A673 (cell line): ENCODE data around the gene KRT17. TPM values are rescaled to one million over a fixed set of nuclear protein-coding genes. Genes with fewer than 3 reads are reported as not detected.

ENCODE experiments used
- BruUV-seq: library from RNA; stranded (reverse); fragments of 400-500 nt; replicated peaks from 2 replicates; lab custom pipeline; 2021; lab: Mats Ljungman, UMichigan
- CTCF ChIA-PET: fragments of 300-600 bp; sonication (Branson Sonifier 250); formaldehyde crosslinking; loops from one replicate; lab custom pipeline; 2022; ENCODE audit warnings: antibody characterized with exemption; lab: Charles Lee
- POLR2A ChIA-PET: fragments of 300-600 bp; sonication (Branson Sonifier 250); formaldehyde crosslinking; loops from one replicate; lab custom pipeline; 2022; ENCODE audit warnings: antibody characterized with exemption; ENCODE audit not compliant: low non-redundant PET; lab: Charles Lee
- DNase-seq: peaks from one replicate; pipeline ENCODE4 v3.0.0-alpha.2; 2015; ENCODE audit warnings: low spot score
- H3K27ac ChIP-seq: fragments of 200-600 bp; sonication (generic); 2 replicates; pipeline ENCODE4 v1.5.1; 2016; ENCODE audit warnings: mixed run types, low read depth, mild to moderate bottlenecking, mixed read lengths, antibody characterized with exemption, low read length; ENCODE audit not compliant: poor library complexity, severe bottlenecking
- H3K27me3 ChIP-seq: fragments of 200-600 bp; sonication (generic); replicated peaks from 2 replicates; pipeline ENCODE4 v1.6.1; 2017; ENCODE audit warnings: mixed run types, low read depth, mild to moderate bottlenecking, mixed read lengths, antibody characterized with exemption, low read length; ENCODE audit not compliant: insufficient read depth, poor library complexity
- H3K36me3 ChIP-seq: fragments of 200-600 bp; sonication (generic); 2 replicates; pipeline ENCODE4 v1.6.1; 2016; ENCODE audit warnings: mixed run types, mild to moderate bottlenecking, mixed read lengths, antibody characterized with exemption, low read length; ENCODE audit not compliant: insufficient read depth, poor library complexity, severe bottlenecking
- H3K4me1 ChIP-seq: fragments of 200-600 bp; sonication (generic); 2 replicates; pipeline ENCODE4 v1.6.1; 2017; ENCODE audit warnings: mixed run types, mild to moderate bottlenecking, mixed read lengths, antibody characterized with exemption, low read length; ENCODE audit not compliant: insufficient read depth, poor library complexity, severe bottlenecking
- H3K4me3 ChIP-seq: fragments of 200-600 bp; sonication (generic); 2 replicates; pipeline ENCODE4 v1.5.1; 2016; ENCODE audit warnings: low read depth, mixed run types, mild to moderate bottlenecking, mixed read lengths, low read length; ENCODE audit not compliant: poor library complexity, severe bottlenecking
- H3K9me3 ChIP-seq: fragments of 200-600 bp; sonication (generic); 2 replicates; pipeline ENCODE4 v1.6.1; 2016; ENCODE audit warnings: mixed run types, low read depth, mild to moderate bottlenecking, mixed read lengths, antibody characterized with exemption, low read length; ENCODE audit not compliant: poor library complexity, severe bottlenecking
- EZH2 ChIP-seq: fragments of 200-600 bp; sonication (generic); IDR thresholded peaks from 2 replicates; pipeline ENCODE4 v1.6.1; 2017; ENCODE audit warnings: borderline replicate concordance, low read depth, mild to moderate bottlenecking, mixed read lengths, antibody characterized with exemption, low read length; ENCODE audit not compliant: poor library complexity, severe bottlenecking
- intact Hi-C: fragments of 100-400 bp; cut with micrococcal nuclease; formaldehyde crosslinking; loops from one replicate; pipeline ENCODE4 v1.10.0; 2022; ENCODE audit not compliant: unreplicated experiment
- total RNA-seq: library from RNA; stranded (reverse); gene quantifications from 2 replicates; pipeline ENCODE4 v1.2.3, GENCODE V29; 2021
- TF ChIP-seq, protein P1 (sequence below): fragments of 300-800, 200-600 bp; sonication (generic); conservative IDR thresholded peaks from 2 replicates; pipeline ENCODE4 v1.5.1; 2017; ENCODE audit warnings: low read depth, mild to moderate bottlenecking, antibody characterized with exemption, low read length, moderate library complexity, mixed read lengths

Gene KRT17
- total RNA-seq, 1 experiment from 2014 or later = 54.1 TPM

DNA sequence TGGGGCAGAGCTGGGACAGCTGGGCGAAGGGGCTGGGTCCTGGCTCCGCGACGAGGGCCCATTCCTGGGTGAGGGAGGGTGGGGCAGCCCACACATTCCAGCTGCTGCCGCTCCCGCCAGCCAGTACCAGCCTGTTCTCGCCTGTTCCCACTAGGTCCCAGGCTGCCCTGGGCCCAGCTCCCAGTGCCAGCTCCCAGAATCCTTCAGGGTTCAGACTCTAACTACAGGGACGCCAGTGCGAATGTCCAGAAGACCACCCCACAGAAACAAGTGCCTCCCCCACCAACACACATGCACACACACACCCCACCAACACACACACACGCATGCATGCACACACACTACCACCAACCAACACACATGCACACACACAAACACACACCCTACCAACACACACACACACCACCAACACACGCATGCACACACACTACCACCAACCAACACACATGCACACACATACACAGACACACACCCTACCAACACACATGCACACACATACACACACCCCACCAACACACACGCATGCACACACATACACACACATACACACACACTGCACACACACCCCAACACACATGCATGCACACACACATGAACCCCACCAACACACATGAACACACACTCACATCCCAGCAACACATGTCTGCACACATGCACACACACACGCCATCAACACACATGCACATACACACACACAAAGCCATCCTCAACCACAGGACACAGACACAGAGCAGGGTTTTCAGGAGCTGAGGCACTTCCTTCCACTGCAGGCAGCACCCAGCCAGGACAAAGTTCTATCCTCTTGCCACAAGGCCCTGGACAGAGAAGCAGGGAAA is 27.5 kb upstream of the KRT17 start:
- ChIA-PET POLR2A (no interaction called here), CTCF (no interaction called here)
- no peaks in the 10 kb centered on the region for H3K9me3 ChIP-seq
- no peak overlapping the region for H3K4me3 ChIP-seq
- intact Hi-C loops = no loop called here
- H3K27me3 ChIP-seq = no peaks in the 10 kb centered on the region
- no TSS peak for BruUV-seq
- H3K36me3 ChIP-seq = no peaks in the 10 kb centered on the region
- no peak for DNase-seq
- peaks cover 6% of the 10 kb centered on the region for H3K4me1 ChIP-seq
- H3K27ac ChIP-seq = no peak overlapping the region
- no peak for TF ChIP-seq EZH2
- TF ChIP-seq, protein P1, sequence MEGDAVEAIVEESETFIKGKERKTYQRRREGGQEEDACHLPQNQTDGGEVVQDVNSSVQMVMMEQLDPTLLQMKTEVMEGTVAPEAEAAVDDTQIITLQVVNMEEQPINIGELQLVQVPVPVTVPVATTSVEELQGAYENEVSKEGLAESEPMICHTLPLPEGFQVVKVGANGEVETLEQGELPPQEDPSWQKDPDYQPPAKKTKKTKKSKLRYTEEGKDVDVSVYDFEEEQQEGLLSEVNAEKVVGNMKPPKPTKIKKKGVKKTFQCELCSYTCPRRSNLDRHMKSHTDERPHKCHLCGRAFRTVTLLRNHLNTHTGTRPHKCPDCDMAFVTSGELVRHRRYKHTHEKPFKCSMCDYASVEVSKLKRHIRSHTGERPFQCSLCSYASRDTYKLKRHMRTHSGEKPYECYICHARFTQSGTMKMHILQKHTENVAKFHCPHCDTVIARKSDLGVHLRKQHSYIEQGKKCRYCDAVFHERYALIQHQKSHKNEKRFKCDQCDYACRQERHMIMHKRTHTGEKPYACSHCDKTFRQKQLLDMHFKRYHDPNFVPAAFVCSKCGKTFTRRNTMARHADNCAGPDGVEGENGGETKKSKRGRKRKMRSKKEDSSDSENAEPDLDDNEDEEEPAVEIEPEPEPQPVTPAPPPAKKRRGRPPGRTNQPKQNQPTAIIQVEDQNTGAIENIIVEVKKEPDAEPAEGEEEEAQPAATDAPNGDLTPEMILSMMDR = no peak

DNA sequence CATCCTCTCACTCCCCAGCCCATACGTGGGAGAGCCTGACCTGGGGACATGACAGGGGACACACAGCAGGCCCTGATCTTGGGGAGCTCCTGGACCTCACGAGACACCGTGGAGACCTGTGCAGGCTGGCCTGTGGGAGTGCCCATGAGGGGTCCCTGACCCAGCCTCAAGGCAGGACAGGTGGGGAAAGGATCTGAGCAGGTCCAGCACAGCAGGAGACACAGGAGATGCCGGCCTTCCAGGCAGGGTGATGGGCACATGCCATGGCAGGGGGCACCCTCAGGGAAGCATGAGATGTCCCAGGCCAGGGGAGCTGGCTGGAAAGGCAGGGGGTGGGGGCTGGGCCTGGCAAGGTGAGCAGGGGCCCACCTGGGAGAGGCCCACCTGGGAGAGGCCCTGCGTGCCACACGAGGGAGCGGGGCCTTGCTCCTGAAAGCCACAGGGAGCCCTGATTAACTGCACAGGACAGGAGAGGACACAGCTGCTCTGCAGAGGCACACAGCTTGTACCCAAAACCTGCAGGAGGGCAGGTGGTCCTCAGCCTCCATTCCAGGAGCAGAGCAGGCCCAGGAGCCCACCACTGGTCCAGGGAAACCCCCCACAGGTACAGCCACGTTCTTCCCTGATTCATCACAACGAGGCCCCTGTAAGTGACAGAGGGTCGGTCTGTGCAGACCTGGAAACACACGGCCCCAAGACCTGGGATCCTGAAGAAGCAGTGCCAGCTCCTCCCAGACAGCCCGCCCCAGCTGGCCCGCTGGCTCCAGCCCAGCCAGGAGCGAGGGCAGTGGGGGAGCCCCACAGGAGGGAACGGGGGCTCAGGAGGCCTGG is 26.6 kb upstream of the KRT17 start:
- H3K4me1 ChIP-seq = peaks cover 6% of the 10 kb centered on the region
- DNase-seq = no peak
- POLR2A ChIA-PET = no interaction called here
- no peaks in the 10 kb centered on the region for H3K9me3 ChIP-seq
- no peaks in the 10 kb centered on the region for H3K36me3 ChIP-seq
- H3K27ac ChIP-seq = no peak overlapping the region
- H3K27me3 ChIP-seq = no peaks in the 10 kb centered on the region
- TF ChIP-seq, protein P1 = no peak
- no peak for TF ChIP-seq EZH2
- BruUV-seq = no TSS peak
- CTCF ChIA-PET = no interaction called here
- H3K4me3 ChIP-seq = no peak overlapping the region
- intact Hi-C loops = no loop called here

DNA sequence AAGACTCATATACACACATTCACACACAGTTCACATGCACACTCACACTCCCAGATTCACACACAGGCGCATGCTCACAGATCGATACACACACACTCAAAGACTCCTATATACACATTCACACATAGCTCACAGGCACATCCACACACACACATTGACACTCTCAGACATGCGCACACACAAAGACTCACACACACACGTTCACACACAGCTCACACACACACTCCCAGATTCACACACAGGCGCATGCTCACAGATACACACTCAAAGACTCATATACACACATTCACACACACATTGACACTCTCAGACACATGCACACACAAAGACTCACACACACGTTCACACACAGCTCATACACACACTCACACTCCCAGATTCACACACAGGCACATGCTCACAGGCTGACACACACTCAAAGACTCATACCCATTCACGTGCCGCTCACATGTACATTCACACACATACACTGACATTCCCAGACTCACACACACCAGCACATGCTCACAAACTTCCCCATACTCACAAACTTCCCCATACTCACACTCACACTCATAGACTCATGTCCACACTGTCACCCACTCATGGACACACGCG is 25.6 kb upstream of the KRT17 start:
- Histone ChIP-seq H3K4me3 (no peak overlapping the region), H3K36me3 (no peaks in the 10 kb centered on the region), H3K27me3 (no peaks in the 10 kb centered on the region), H3K9me3 (no peaks in the 10 kb centered on the region), H3K4me1 (peaks cover 6% of the 10 kb centered on the region), H3K27ac (no peak overlapping the region)
- intact Hi-C loops = loop anchor here (2.0 to 5.0 kb wide), 3 partner anchors 101 to 793 kb away; no protein-coding TSS in a partner anchor
- TF ChIP-seq, protein P1 = no peak
- no peak for TF ChIP-seq EZH2
- ChIA-PET POLR2A (no interaction called here), CTCF (interaction anchor here (1.5 to 2.5 kb wide), 2 partner anchors 14 to 101 kb away, joined by 6 to 24 read pairs; no protein-coding TSS in a partner anchor)
- DNase-seq = no peak
- BruUV-seq = no TSS peak
